Measurements from ENCODE around the gene ARVCF.

ARVCF gene

GRCh38 chr22:19970479-19971275 lies 45.9 kb downstream of the ARVCF start:
- TF ChIP-seq, protein P1, sequence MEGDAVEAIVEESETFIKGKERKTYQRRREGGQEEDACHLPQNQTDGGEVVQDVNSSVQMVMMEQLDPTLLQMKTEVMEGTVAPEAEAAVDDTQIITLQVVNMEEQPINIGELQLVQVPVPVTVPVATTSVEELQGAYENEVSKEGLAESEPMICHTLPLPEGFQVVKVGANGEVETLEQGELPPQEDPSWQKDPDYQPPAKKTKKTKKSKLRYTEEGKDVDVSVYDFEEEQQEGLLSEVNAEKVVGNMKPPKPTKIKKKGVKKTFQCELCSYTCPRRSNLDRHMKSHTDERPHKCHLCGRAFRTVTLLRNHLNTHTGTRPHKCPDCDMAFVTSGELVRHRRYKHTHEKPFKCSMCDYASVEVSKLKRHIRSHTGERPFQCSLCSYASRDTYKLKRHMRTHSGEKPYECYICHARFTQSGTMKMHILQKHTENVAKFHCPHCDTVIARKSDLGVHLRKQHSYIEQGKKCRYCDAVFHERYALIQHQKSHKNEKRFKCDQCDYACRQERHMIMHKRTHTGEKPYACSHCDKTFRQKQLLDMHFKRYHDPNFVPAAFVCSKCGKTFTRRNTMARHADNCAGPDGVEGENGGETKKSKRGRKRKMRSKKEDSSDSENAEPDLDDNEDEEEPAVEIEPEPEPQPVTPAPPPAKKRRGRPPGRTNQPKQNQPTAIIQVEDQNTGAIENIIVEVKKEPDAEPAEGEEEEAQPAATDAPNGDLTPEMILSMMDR (IDR thresholded peaks at IDR 0.05; ENCODE audit: low read depth, low read length): peak; percentile 88
- H3K4me3 ChIP-seq (ENCODE audit: low read depth, low read length): no peak overlapping the region

GRCh38 chr22:19970031-19970478 lies 46.6 kb downstream of the ARVCF start:
- TF ChIP-seq, protein P1 (IDR thresholded peaks at IDR 0.05; ENCODE audit: low read depth, low read length): no peak
- no peak overlapping the region for H3K4me3 ChIP-seq (ENCODE audit: low read depth, low read length)

- H3K4me3 ChIP-seq (ENCODE audit: low read depth, low read length): no peak overlapping the region
- TF ChIP-seq, protein P1 (IDR thresholded peaks at IDR 0.05; ENCODE audit: low read depth, low read length): no peak
These were observed 47.3 kb downstream of the ARVCF start for GRCh38 chr22:19969141-19969928.

DNA sequence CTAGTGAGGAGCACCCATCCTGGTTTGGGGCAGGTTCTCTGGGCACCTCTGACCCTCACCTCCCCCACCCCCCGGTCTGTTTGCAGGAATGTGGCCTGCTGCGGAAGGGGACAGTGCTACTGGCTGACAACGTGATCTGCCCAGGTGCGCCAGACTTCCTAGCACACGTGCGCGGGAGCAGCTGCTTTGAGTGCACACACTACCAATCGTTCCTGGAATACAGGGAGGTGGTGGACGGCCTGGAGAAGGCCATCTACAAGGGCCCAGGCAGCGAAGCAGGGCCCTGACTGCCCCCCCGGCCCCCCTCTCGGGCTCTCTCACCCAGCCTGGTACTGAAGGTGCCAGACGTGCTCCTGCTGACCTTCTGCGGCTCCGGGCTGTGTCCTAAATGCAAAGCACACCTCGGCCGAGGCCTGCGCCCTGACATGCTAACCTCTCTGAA lies 48.2 kb downstream of the ARVCF start:
- TF ChIP-seq, protein P1 (IDR thresholded peaks at IDR 0.05; ENCODE audit: low read depth, low read length): no peak
- H3K4me3 ChIP-seq (ENCODE audit: low read depth, low read length): no peak overlapping the region

DNA sequence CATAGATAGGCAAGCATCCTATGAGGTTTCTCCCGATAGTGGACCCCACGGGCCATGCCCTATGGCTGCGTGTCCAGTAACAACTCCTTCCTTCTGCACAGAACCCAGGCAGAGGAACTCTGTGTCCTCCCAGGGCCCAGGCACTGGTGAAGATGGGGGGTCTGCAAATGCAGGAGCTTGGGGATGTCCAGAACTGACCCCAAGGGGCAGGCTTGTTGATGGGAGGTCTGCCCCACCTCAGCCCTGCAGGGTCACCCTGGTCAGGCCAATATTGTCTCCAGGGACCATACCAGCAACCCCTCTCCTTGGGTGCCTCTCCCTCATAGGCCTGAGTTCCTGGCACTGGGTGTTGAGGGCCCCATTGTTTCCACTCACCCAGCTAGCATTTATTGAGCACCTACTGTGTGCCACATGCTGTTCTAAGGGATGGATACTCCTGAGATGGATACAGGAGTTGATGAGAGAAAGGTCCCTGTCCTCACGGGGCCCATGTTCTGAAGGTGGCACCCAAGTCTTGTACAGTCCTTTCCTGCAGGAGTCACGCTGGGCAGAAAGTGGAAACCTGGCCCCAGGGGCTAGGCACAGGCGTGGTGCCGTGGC lies 48.7 kb downstream of the ARVCF start:
- TF ChIP-seq, protein P1 (IDR thresholded peaks at IDR 0.05; ENCODE audit: low read depth, low read length): no peak
- H3K4me3 ChIP-seq (ENCODE audit: low read depth, low read length): no peak overlapping the region

GRCh38 chr22:19966908-19967750 lies 49.5 kb downstream of the ARVCF start:
- no peak overlapping the region for H3K4me3 ChIP-seq (ENCODE audit: low read depth, low read length)
- TF ChIP-seq, protein P1 (IDR thresholded peaks at IDR 0.05; ENCODE audit: low read depth, low read length): no peak
